NCI-H187 (cell line): ENCODE results near the gene TAF1L.
"Not testable (repeated sequence)": the region's sequence is repeated elsewhere in the genome, so short reads cannot be mapped to it uniquely, and the experiment has no call there.

Source experiments
- DNase-seq, 2 experiments: peaks; one replicate each; lab custom pipeline; 2025; lab: John Stamatoyannopoulos, UW

Gene TAF1L, protein sequence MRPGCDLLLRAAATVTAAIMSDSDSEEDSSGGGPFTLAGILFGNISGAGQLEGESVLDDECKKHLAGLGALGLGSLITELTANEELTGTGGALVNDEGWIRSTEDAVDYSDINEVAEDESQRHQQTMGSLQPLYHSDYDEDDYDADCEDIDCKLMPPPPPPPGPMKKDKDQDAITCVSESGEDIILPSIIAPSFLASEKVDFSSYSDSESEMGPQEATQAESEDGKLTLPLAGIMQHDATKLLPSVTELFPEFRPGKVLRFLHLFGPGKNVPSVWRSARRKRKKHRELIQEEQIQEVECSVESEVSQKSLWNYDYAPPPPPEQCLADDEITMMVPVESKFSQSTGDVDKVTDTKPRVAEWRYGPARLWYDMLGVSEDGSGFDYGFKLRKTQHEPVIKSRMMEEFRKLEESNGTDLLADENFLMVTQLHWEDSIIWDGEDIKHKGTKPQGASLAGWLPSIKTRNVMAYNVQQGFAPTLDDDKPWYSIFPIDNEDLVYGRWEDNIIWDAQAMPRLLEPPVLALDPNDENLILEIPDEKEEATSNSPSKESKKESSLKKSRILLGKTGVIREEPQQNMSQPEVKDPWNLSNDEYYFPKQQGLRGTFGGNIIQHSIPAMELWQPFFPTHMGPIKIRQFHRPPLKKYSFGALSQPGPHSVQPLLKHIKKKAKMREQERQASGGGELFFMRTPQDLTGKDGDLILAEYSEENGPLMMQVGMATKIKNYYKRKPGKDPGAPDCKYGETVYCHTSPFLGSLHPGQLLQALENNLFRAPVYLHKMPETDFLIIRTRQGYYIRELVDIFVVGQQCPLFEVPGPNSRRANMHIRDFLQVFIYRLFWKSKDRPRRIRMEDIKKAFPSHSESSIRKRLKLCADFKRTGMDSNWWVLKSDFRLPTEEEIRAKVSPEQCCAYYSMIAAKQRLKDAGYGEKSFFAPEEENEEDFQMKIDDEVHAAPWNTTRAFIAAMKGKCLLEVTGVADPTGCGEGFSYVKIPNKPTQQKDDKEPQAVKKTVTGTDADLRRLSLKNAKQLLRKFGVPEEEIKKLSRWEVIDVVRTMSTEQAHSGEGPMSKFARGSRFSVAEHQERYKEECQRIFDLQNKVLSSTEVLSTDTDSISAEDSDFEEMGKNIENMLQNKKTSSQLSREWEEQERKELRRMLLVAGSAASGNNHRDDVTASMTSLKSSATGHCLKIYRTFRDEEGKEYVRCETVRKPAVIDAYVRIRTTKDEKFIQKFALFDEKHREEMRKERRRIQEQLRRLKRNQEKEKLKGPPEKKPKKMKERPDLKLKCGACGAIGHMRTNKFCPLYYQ (N-terminal part only)

DNA sequence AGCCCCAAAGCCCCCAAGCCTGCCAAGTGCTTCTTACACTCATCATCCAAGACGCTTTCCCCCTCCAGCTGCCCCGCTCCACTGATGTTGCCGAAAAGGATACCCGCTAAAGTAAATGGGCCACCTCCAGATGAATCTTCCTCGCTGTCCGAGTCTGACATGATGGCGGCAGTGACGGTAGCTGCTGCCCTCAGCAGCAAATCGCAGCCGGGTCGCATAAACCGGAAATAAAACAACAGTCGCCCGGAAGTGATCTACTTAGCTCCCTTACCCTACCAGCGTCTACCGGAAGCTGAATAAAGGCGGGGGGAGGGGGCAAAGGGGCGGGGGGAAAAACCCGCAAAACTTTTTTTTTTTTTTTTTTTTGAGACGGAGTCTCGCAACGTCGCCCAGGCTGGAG lies at the start of gene TAF1L:
TSS of gene TAF1L (minus strand) at position 308 of the 400 bp plus-strand sequence. CDS start at position 218, 90 bp downstream.
- no peak for DNase-seq

DNA sequence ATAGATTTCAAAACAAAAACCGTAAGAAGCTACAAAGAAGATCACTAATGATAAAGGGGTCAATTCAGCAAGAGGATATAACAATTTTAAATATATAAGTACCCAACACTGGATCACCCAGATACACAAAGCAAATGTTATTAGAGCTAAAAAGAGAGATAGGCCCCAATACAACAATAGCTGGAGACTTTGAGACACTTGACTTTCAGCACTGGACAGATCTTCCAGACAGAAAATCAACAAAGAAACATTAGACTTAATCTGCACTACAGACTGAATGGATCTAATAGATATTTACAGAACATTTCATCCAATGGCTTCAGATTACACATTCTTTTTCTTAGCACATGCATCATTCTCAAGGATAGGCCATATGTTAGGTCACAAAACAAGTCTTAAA lies 46.3 kb upstream of the TAF1L start:
- no peak for DNase-seq

DNA sequence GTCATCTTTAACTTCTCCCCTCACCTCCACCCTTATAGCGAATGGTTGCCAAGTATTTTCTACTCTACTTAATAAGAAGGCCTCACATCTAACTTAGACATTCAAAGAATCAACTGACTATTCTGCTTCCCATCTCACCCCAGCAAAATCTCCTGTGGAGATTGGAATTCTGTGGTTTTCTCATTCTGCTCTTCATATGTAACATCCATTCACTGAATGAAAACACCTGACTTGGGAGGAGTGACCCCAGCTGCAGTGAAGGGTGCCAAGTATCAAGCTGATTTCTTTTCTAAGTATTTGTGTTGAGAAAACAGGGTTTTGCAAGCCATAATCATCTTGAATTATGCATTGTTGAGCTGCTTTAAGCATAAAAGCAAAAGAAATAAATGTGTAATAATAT lies 42.5 kb upstream of the TAF1L start:
- DNase-seq: no peak

DNA sequence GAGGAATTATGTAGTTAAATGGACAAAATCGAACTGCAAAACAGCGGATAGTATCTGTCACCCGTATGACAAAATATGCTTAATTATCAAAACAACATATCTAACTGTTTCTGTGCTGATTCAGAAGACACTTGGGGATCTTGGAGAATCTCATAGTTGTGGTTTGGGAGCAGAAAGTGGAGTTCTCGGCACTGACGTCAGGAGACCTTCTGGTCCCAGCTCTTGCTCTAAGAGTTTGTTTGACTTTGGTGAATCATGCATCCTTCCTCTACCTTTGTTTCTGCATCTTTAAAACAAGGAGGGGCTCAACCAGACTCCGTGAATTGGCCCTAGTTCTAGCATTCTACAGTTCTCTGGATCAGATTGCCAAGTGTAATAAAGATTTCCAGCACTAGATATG lies 37.0 kb upstream of the TAF1L start:
- no peak for DNase-seq

DNA sequence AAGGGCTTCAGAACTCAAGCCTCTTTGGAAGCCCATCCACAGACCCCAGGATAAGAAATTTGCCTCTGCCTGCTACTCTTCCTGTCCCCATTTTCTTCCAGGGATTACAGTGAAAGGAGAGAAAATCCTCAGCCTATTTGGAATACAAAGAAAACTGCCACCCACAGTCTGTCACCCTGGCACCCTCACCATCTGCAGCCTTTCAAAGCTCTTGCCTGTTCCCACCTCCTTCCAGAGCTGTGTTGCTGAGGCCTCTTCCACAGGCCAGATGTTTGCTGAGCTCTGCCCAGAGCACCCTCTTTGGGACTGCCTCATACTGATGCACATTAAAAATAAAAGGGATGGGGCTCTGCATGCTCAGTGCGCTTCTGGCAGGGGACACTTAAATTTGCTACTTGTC lies 35.9 kb upstream of the TAF1L start:
- no peak for DNase-seq

DNA sequence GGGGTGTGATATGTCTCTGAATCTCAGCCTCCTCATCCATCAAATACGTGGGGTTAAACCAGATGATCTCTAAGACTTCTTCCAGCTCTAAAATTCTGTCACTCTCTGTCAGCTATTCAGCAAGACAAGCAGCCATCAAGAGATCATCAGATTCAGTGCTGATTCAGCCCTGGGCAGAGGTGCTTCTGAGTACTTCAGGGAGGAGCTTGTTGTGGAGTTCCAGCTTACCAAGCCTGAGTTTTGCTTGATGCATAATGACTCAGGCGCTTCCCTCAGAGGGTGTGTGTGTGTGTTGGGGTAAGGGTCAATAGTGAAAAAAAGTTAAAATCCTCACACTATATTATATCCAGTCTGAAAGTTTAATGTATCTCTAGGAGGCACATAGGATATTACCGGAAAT lies 29.6 kb upstream of the TAF1L start:
- DNase-seq: no peak

DNA sequence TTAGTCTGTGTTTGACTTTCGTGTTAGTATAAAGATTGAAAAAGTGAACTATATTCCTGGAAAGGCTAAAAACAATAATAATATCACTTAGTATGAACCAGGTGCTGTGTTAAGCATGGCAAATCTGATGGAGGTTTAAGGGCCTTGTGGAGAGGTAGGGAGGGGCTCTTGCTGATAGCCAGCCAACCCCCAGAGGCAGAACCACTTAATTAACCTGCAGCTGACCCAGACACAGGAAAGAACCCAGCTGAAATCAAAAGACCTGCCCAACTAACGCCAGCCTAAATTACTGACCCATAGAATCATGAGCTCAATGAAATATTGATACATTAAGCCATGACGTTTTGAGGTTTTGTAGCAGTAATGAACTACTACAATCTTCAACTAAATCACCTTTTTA lies 28.3 kb upstream of the TAF1L start:
- no peak for DNase-seq

DNA sequence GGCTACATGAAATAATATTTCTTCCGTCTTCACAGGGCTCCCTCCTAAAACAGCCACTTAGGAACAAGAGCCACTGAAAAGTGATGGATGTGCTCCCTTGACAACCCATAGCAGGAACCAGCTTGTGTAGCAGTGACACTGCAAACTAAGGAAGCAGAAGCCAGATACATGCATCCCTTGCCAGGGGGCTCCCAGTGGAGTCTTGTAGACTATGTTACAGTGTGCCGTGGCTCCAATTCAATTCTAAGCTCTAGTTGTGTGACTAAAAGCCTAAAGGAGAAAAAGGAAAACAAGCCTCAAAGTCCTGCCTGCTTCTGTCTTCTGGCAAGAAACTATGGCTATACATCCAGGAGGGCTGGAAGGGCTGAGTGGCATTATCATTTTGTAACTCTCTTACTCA lies 12.2 kb upstream of the TAF1L start:
- no peak for DNase-seq

DNA sequence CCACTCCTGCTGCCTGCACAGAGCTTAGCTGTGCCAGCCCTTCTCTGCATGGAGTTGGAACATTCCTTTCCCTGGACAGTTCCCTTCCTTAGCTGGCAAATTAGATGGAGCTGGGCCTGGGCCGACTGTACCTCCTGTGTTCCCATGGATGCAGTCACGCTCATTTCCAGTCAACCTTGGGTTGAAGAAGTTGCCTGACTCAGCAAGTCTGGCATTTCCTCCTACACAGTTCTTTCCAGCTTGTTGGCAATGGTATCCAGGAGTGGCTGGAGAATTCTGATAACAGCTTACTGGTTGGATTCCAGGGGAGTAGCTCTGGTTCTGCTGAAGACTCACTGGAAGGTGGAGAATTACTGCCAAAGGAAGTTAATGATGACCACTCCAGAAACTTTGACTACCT lies 9.2 kb upstream of the TAF1L start:
- DNase-seq: no peak

DNA sequence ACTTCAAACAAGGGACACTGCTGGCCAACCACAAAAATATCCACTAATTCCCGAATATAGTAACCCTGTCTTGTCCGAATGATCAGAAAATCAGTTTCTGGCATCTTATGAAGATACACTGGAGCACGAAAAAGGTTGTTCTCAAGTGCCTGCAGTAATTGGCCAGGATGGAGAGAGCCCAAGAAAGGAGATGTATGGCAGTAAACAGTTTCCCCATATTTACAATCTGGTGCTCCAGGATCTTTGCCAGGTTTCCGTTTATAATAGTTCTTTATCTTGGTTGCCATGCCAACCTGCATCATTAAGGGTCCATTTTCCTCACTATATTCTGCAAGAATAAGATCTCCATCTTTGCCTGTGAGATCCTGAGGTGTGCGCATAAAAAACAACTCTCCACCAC lies 2.3 kb downstream of the TAF1L start:
- not testable (repeated sequence) for DNase-seq

DNA sequence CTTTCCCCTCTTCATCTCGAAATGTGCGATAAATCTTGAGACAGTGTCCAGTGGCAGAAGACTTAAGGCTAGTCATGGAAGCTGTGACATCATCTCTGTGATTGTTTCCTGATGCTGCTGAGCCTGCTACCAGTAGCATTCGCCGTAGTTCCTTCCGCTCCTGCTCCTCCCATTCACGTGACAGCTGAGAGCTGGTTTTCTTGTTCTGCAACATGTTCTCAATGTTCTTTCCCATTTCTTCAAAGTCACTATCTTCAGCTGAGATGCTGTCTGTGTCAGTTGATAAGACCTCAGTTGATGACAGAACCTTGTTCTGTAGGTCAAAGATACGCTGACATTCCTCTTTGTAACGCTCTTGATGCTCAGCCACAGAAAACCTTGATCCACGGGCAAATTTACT lies 3.5 kb downstream of the TAF1L start:
- DNase-seq: no peak

DNA sequence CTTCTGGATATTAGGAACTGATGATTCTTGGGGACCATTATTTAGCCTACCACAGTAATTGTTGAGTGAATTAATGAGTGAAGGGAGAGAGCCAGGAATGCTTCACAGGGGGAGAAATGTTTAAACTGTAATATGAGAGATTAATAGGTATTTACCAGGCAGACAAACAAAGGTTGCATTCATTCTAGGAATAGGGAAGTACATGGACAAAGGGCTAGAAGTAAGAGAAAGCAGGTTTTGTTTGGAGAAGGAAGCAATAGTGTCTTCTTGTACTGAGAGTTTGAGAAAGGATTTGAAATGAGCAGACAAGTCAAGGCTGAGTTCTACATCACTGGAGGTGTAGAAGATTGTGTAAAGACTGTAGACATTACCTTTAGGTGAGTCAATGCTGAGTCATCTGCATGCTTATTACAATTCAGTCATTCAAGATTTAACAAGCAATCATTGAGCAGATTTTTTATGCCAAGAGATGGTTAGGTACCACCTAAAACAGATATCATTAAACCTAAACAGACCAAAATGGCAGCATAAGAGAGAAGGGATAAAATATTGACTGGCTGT lies 8.0 kb downstream of the TAF1L start:
- DNase-seq: no peak

DNA sequence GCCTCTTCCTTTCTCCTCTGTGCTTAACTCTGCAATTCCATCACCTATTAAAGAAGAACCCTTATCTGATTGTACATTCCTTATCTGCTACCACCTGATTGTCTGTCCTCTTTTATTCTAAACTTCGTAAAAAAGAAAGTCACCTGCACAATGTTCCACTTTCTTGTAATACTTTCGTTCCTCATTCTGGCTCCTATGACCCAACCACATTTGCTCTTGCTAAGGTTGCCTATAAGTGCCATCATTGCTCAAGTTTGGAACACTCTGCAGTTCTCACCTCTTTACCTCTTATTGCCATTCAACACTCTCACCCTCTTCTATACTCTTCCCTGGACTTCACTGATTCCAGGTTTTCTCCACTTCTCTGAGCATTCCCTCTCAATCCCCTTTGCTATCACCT lies 10.1 kb downstream of the TAF1L start:
- no peak for DNase-seq

DNA sequence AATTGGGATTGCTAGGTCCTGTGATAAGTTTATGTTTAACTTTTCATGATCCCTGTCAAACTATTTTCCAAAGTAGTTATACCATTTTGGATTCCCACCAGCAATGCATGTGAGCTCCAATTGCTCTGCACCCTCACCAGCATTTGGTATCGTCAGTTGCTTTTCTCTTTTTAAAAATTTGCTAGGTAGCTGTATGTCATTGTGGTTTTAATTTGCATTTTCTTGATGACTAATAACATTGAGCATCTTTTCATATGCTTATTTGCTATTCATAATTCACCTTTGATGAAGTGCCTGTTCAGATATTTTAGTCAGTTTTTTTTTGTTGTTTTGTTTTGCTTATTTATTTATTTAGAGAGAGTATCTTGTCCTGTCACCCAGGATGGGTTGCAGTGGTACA lies 12.5 kb downstream of the TAF1L start:
- no peak for DNase-seq

DNA sequence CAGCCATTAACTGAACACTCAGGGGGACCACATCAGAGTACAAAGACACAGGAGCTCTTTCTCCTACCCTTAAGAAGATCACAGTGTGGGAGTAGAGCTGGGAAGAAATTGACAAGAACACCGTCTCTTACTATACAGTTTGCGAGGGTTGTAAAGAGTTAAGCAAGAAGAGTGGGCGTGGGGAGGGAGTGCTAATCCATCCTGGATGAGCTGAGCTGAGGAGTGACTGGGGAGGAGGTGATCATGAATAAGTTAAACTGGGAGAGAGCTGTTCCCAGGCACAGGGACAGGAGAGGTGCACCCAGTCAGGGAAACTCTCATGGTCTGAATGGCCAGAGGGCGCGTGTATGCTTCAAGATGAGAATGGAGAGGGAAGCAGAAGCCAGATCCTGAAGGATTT lies 17.2 kb downstream of the TAF1L start:
- no peak for DNase-seq

DNA sequence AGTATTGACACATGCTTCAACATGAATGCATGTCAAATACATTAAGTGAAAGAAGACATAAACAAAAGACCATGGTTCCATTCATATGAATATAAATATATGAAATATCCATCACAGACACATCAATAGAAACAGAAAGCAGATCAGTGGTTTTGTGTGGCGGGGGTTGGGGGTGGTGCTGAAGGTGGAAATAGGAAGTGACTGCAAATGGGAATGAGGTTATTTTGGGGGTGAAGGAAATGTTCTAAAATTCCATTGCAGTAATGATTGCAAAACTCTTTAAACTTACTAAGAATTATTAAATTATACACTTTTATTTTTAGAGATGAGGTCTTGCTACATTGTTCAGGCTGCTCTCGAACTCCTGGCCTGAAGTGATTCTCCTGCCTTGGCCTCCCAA lies 28.7 kb downstream of the TAF1L start:
- no peak for DNase-seq

DNA sequence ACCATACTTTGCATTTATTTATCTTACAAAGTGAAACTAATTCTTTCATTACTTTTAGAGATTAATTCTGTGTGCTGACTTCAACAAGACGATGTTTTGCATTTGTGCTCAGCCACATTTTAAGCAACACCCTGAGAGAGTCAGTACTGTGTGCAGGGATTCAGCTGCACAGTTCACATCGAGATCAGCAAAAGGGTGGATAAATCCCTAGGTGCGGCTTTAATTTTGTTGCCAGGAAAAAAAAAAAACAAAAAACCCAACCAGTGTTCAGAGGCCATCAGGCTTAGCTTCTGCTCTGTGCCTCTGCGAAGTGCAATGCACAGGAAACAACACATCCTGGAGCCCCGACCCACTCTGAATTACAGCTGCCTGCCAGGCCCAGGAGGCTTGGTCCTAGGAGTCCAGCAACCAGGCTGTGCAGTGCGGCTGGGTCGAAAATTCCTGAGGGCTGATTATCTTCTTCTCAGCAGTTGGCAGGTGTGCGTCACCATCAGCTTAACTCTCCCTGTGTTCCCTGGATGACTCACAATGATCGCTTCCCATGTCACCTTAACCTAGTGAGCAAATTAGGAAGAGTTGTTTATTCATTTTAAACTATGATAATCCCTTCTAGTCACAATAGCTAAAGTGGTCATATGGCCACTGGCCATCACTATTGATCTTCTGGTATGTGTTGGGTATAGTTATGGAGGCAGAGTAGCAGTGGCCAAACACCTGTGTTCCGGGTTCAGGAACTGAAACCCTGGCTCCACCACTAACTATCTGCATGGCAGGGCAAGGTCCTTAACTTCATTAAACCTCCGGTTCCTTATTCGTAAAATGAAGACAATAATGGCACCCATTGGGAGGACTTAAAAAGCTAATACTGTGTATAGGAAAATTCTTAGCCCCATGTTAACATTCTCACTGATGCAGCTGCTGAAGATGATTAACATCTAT lies 31.3 kb downstream of the TAF1L start:
- DNase-seq: no peak

DNA sequence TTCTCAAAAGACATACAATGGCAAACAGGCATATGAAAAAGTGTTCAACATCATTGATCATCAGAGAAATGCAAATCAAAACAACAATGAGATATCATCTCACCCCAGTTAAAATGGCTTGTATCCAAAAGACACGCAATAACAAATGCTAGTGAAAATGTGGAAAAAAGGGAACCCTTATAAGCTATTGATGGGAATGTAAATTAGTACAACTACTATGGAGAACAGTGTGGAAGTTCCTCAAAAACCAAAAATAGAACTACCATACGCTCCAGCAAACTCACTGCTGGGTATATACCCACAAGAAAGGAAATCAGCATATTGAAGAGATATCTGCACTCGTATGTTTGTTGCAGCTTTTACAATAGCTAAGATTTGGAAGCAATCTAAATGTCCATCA lies 36.4 kb downstream of the TAF1L start:
- DNase-seq: not testable (repeated sequence)

DNA sequence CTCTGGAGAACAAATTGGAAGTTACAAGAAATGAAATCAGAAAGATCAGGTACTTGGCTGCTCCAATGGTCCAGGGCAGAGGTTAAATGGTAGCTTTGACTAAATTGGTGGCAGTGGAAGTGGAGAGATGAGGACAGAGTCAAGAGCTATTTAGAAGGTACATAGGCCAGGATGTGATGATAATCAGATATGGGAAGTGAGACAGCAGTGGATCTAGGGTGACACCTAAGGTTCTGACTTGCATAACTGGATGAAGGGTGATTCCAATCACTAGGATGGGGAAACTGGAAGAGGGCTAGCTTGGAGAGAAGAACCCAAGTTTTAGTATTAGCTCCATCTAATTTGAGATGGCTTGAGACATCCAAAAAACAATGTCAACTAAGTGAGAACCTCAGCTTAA lies 38.5 kb downstream of the TAF1L start:
- DNase-seq: no peak

DNA sequence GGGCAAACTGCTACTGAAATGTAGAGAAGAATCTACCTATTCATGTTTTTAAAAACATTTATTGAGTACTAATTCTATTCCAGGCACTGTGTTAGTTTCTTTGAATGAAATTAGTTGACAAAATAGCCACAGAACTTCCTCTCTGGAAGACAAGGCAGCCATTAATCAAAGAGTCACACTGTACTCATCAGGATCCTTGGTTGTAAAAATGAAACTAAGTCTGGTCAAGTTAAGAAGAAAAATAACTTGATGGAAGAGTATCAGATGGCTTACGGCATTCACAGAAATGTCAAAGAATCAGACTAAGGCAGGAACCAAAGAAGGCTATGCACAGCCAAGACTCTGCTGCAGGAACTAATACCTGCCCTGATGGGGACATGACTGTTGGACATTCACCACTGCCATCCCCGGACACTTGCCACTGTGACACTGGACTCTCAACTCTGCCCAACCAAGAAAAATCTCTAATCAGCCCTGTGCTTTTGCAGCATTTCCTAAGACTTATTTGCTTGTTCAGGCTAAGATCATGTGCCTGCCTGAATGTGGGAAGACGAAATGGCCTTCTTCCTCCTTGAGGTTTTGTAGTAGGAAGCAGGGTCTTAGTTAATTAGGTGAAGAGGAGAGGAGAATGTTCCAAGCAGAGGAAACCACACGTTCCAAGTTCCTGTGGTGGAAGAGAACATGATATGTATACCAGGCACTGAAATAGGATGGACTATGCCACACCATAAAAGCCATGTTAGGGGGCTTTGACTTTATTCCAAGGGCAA lies 39.2 kb downstream of the TAF1L start:
- DNase-seq: no peak
